ENCODE data around the gene SLC24A3.

Gene SLC24A3

GRCh38 chr20:19349879-19350278, 137.4 kb downstream of the SLC24A3 start:
- DNase-seq = no peak

- no peak for DNase-seq
Observed at GRCh38 chr20:19351542-19351941, 139.1 kb downstream of the SLC24A3 start.

DNA sequence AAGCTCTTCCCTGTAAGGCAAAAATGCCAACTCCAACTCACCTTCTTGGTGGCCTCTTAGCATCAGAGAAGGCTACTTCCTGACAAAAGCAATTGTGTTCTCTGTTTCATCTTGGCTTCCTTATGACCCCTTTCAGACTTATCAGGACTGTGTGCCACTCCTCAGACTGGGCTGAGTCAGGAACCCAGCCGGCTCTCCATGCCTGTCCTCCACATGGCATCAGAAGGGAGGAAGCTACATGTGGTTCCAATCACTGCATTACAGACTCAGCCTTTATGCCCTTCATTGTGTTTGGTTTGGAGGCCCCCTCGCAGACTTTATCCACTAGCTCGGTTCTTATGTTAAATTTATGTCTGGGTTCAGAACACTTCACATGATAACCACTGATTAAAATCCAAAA, 142.5 kb downstream of the SLC24A3 start:
- no peak for DNase-seq

- DNase-seq = no peak
Observed at GRCh38 chr20:19361790-19362189, 149.3 kb downstream of the SLC24A3 start.

GRCh38 chr20:19363476-19363875, 151.0 kb downstream of the SLC24A3 start:
- DNase-seq = no peak

DNA sequence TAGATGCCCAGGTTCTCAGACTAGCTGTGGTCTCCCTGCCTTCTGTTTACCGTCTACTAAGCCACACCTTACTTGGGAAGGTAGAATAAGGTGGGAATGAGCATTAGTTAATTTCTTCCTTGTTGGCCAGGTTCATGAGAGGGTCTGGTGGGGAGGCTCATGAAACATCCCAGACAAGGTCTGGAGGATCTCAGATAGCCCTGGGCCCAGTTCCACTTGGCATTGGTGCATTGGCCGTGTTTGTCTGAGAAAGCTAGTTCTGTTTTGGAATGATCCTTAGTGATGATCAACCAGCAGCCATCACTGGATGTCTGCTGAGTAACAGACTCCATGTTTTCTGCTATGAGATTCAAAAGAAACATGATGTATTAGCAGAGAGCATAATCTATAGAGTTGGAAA, 155.1 kb downstream of the SLC24A3 start:
- DNase-seq = no peak

DNA sequence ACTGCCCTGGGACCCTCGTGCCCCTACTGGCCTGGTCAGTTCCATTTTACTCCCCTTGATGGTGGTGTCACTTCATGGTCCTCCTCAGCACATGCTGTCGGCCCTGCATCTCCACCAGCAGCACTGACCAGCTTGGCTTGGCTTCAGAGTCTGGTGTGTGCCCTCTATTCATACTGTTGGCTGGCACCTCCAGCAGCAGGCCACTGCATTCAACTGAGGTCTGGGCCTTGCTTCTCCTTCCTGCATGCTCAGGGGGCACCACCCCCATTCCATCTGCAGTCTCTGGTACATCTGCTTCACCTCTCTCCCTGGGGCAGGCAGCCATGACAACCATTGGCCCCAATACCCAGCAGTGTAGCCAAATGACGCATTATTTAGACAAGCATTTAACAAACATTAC, 155.9 kb downstream of the SLC24A3 start:
- DNase-seq = no peak

GRCh38 chr20:19370076-19371075, 157.9 kb downstream of the SLC24A3 start:
- DNase-seq = no peak

GRCh38 chr20:19371112-19371511, 158.7 kb downstream of the SLC24A3 start:
- DNase-seq = no peak

DNA sequence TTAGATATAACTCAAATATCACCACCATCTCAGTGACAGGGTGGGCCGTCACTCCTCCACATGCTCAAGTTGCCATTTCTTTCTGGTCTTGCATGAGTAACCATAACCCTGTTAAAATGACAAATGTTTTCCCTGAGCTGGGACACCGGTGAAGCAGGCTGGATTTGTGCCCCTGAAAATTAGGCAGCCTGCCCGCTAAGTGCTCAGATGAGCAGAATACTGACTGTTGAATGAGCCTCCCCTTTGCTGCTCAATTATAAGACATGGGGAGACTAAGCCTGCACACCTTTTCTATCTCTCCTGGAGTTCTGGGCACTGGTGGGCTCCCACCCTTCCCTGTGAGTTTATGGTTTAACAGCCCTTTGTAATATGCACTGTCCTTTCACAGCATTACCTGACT, 161.8 kb downstream of the SLC24A3 start:
- no peak for DNase-seq

- DNase-seq = no peak
Observed at GRCh38 chr20:19375395-19375794, 163.0 kb downstream of the SLC24A3 start.

- DNase-seq = no peak
Observed at GRCh38 chr20:19375801-19376200, 163.4 kb downstream of the SLC24A3 start.

- no peak for DNase-seq
Observed at GRCh38 chr20:19376451-19377229, 164.2 kb downstream of the SLC24A3 start.

DNA sequence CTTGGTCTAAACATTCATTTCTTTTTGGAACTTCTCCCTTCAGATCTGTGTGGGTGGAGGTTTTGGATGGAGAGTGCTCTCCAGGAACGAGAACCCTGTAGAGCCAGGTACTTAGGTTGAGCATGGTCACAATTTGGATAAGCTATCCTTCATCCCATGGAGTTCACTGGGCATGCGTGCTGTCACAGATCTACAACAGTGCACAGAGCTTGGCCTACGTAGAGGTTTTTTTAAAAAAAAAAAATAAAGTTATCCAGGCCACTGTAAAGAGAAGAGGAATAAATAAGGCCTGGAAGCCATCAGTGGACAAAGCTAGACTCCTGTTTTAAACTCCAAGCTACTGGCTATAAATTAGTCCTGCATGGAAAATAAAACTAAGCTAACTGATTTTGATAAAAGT, 165.6 kb downstream of the SLC24A3 start:
- DNase-seq = no peak

DNA sequence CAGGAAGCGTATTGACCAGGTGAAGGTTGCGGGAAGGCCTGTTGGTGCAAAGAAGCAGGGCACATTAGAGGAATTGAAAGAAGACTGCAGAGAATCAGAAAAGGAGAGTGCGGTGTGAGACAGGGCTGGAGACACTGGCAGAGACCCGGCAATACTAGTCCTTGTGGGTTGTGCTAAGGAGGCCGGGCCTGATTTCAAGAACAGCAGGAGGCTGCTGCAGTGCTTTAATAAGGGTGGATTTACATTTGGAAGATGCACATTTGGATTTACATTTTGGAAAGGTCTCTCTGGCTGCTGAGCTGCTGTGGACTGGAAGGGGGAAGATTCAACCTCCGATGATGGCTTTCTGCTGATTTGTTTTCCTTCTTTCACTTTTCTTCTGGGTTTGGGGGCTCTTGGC, 167.8 kb downstream of the SLC24A3 start:
- no peak for DNase-seq

- DNase-seq = no peak
Observed at GRCh38 chr20:19381947-19382346, 169.5 kb downstream of the SLC24A3 start.

- DNase-seq = no peak
Observed at GRCh38 chr20:19382386-19383340, 170.2 kb downstream of the SLC24A3 start.

- no peak for DNase-seq
Observed at GRCh38 chr20:19384940-19385339, 172.5 kb downstream of the SLC24A3 start.

- DNase-seq = no peak
Observed at GRCh38 chr20:19387251-19387650, 174.8 kb downstream of the SLC24A3 start.

- DNase-seq = no peak
Observed at GRCh38 chr20:19392344-19393130, 180.1 kb downstream of the SLC24A3 start.

GRCh38 chr20:19396460-19397081, 184.1 kb downstream of the SLC24A3 start:
- no peak for DNase-seq
